Activated T-cell treated with anti-CD3 and anti-CD28 coated beads, Interleukin-2, amount 50 U/mL, for 48 hours (primary cell): ENCODE results near the gene KRTAP5-6.
"Not testable (repeated sequence)": the region's sequence is repeated elsewhere in the genome, so short reads cannot be mapped to it uniquely, and the experiment has no call there.

ENCODE experiments used
- DNase-seq, 2 experiments: peaks; one replicate each; pipeline ENCODE4 v3.0.0-alpha.2; 2020

Gene KRTAP5-6

DNA sequence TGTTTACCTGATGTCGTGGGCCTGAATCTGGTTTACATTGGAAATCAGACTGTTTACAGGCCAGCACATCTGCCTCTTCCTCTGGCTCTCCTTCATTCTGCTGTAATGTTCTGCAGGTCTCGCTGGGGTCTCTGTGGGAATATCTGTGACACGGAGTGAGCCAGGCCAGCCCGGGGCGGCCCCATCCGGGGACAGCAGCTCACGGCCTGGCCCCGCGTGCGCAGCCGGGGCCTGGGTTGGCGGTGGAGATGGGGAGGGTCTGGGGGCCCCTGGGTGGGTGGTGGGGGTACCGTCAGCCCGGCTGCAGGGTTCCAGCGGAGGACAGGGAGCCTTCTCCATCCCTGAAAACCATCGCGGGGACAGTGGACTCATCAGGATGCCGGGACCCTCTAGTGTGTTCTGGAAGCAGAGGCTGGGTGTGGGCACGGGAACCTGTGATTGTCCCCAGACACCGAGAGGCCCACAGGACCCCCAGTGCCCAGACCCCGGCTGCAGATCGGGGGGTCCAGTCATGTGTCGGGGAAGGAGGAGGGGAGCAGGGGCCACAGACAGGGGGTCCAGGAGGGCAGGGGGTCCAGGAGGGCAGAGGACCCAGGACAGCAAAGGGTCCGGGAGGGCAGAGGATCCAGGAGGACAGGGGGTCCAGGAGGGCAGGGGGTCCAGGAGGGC lies 13.0 kb upstream of the KRTAP5-6 start:
- not testable (repeated sequence) for DNase-seq

DNA sequence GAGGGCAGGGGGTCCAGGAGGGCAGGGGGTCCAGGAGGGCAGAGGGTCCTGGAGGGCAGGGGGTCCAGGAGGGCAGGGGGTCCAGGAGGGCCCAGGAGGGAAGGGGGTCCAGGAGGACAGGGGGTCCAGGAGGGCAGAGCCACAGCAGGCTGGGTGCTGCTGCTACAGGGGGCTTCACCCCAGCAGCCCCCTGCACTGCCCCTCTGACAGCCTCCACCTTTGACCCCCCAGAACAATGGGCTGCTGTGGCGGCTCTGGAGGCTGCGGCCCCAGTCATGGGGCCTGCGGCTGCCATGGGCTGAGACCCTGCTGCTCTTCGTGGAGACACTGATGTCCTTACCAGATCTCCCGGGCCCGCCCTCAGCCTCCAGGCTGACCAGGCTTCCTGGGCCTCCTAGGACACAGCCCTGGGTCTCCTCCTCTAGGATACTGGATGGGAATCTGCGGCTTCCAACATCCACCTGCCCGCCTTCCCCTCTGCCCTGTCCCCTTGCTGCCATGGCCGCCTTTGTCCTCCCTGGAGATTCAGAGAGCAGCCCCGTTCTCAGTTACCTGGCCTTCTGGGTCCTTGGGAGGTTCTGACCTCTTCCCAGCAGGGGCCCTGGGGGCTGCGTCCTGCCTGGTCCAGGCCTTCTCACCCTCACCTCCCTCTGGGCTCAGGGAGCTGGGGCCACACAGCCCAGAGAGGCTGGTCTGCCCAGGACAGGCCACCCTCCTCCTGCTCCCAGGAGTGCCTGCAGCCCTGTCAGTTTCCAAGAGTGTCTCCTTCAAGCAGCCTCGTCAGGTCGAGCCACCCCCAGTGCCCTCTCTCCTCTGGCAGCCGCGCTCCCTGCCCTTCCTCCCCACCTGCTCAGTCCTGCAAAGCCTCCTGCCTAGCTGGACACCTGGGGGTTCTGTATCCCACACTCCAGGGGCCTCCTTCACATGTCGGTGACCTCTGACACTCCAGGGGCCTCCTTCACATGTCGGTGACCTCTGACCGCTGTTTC lies 11.8 kb upstream of the KRTAP5-6 start:
- DNase-seq: not testable (repeated sequence)

DNA sequence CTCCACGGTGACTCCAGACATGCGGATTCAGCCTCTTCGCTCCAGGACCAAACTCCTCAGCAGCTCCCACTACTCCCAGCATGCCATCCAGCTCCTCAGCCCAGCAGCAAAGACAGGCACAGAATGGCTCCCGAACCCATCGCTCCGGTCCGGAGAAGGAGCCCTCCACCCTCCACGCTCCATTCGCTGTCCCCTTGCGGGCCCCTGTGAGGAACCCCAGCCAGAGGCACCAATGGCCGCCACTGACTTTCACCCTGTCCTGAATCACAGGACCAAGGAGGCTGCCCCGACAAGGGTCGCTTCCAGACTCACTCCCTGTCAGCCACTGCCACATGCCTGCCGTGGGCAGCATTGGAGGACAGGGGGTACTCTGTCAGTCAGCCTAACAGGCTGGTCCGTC lies 10.8 kb upstream of the KRTAP5-6 start:
- DNase-seq: not testable (repeated sequence)

DNA sequence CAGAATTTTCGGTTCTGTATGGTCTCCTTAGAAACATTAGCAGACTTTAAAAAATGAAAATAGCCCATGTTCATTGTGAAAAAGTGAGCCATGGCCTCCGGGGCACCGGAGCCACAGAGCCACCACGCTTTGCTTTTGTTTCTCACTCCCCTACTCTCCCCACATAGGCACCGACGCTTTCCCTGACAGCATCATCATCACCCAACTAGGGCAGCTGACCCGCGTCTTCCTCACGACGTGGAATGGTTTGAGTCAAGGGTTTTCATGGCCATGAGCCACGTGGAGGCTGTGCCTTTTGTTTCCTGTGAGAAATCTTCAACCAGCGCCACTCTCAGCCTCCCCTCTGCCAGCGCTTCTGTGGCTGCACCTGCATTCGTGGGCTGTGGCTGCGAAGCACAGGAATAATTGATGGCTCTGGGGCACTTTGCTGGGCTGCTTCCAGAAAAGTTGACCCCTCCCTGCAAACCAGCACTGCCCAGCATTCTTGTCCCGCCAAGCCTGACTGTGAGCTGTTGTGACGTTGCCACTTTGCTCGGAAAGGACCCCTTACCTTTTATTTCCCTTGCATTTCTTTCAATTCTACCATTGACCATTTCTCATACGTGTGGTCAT lies 8.6 kb upstream of the KRTAP5-6 start:
- not testable (repeated sequence) for DNase-seq

DNA sequence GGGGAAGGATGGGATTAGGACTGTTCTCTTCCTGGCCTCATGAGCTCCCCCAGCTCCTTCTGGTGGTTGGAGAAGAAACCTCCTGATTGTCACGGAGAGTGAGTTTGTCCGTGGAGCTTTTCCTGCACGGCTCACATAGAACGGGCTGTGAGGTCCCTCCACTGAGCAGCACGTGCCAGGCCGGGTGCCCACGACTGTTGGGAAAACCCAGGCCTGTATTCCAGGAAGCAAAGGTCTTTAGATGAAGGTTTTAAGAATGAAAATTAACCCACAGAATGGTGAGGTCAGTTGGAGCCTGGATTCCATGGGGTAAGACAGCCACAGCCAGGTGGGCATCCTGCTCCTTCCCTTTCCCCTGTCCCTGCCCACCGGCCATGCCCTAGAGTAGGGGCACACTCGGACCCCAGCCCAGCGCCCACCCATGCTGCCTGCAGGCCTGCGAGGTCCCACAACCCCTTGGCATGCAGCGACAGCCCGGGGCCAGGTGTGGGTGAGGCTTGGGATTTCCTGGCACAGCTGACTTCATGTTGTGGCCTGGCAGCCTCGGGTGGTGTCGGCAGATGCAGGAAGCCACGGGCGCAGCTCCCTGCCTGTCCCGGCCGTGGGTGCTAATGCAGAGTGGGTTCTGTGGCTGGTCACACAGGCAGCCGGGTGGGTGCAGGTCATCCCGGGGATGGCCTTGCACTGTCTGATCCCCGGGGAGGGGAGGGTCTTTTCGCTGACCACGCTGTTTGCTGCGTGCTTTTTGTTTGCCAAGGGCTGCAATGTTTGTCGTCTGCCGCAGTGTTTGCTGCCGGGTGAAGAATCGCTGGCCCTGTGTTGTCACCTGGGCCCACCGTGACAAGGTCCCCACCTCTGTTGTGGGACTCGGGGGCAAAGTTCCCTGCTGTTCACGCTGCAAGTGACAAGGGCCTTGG lies 7.5 kb upstream of the KRTAP5-6 start:
- not testable (repeated sequence) for DNase-seq

DNA sequence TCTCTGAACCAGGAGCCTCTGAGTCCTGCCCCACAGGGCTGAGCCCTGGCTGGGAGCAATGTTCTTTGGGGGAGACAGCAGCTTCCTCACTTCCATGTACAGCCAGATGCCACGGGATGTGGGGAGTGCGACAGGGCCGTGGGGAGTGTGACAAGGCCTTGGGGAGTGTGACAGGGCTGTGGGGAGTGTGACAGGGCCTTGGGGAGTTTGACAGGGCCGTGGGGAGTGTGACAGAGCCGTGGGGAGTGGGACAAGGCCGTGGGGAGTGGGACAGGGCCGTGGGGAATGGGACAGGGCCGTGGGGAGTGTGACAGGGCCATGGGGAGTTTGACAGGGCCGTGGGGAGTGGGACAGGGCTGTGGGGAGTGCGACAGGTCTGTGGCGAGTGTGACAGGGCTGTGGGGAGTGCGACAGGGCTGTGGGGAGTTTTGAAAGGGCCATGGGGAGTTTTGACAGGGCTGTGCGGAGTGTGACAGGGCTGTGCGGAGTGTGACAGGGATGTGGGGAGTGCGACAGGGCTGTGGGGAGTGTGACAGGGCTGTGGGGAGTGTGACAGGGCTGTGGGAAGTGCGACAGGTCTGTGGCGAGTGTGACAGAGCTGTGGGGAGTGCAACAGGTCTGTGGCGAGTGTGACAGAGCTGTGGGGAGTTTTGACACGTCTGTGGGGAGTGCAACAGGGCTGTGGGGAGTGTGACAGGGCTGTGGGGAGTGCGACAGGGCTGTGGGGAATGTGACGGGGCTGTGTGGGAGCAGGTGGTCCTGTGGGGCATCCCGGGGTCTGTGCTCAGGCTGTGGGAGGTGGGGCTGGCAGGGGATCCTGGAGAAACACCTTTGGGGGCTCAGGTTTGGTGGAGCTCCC lies 6.6 kb upstream of the KRTAP5-6 start:
- no peak for DNase-seq

DNA sequence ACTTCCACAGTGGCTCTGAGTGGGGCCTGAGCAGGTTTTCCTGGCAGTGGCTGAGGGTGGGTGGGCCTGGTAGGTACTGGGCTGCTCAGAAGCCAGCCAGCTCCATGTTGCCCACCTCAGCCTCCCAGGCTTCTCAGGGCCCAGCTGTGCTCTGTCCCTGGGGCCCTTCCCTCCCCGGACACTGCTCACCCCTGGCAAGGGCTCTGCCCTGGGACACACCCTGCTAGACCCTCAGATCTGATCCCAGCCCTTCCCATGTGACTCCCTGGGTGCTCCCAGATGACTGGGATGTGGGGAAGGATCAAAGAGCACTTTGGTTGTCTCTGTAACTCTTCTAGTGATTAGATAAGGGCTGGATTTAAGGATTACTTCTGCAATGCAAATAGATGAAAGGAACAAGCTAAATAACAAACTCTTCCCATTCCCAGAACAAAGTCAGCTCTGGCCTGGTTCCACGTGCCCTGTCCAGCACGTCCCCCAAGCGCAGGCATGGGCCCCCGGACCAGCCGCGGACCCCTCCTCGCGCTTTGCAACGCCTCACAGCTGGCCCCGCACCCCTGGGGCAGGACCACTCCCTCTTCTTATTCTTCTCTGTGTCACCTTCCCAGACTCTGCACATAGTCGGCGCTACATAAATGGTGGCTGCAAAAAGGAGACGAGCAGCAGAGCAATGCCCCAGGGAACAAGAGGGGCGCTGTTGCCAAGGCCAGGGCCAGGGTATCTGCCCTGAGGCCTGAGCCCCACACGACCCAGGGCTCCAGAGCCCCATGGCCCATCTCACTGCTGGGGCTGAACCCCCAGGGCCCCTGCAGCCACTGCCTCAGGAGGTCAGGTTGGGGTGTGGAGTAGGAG lies 5.7 kb upstream of the KRTAP5-6 start:
- DNase-seq: no peak

DNA sequence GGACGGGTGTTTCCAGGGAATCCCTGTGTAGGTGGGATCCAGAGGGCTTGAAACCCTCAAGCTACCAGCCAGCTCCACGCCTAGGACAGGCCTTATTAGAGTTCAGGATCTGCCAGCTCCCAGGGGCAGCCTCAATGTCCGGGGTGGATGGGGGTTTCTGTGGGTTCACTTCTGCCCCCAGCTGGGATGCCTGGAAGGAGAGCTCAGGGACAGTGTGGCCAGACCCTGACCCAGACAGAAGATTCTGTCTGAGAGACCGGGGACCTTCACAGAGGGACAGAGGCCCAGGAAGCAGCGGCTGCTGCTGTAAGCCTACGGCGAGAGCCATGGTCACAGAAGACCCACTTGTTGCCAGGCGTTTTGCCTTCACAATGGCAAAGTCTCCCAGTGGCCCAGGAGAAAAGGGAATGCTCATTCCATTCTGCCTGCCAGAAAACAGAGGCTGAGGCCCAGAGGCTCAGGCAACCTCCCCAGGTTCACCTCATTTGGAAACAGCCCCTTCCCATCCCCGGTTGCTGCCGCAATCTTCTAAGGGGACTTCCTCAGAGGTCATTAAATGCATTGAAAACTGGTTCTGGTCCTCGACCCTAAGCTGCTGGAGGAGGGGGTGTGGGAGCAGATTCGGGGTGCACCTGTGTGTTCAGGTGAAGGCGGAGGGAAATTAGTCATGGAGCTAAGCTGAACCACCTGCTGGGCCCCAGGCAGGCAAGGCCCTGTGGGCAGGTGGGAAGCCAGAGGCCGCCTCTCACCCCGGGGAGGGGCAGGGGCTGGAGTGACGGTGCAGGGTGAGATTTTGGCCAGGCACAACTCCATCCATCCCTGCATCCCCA lies 4.9 kb upstream of the KRTAP5-6 start:
- DNase-seq: no peak

DNA sequence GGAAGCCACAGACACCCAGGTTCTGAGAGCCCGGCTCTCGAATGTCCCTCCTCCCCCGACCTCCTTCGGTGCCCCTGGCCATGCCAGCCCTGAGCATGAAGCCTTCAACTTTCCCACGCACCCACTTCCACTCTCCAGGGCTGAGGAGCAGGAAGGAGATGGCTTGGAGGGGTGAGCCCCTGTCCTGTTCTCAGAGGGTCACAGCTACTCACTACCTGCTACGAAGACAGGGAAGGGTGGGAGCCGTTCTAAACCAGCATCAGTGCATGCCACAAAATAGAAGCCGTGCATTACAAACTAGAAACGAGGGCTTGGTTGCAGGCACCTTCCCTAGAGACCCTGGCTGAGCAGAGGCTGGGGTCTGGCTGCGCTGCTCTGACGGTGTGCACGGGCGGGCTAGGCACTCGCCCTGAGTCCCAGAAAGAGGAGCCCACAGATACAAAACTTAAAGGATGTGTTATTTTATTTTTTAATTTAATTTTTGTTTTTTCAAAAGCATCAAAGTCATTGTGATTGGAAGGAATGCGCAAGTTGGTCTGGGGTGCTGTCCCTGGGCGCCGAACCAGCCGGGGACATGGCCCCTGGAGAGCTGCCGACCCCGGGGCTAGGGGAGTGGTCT lies 4.2 kb upstream of the KRTAP5-6 start:
- no peak for DNase-seq

DNA sequence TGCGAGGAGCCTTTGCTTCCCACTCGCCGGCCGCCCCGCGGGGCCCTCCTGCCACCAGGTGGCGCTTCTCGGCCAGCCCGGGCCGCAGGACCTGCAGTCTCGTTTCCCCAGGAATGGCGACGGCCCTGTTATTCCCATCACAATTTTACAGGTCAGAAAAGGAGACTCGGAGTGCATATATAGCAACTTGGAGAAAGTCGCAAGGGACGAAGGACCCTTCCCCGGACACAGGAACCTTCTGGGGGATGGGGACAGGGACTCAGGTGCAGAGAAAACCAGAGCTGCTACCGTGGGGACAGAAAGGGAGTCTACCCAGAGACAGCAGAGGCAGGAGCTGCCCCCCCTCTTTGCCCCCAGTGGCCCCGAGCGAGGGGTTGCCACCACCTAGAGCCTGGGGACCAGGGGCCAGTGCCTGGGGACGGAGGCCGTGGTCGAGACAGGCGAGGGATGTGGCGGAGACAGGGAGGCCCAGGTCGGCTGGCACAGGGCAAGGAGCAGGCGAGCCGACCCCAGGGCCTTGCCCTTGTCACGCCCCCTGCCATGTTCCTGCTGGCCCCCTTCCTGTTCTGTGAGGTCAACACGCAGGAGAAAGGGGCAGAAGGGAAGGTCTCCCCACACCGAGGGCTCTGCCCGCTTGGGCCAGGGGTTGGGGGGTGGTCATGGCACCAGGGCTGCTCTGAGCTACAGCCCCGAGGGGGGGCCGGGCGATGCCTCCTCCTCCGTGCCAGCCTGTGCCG lies 3.5 kb upstream of the KRTAP5-6 start:
- DNase-seq: peak; percentile 81 to 84

DNA sequence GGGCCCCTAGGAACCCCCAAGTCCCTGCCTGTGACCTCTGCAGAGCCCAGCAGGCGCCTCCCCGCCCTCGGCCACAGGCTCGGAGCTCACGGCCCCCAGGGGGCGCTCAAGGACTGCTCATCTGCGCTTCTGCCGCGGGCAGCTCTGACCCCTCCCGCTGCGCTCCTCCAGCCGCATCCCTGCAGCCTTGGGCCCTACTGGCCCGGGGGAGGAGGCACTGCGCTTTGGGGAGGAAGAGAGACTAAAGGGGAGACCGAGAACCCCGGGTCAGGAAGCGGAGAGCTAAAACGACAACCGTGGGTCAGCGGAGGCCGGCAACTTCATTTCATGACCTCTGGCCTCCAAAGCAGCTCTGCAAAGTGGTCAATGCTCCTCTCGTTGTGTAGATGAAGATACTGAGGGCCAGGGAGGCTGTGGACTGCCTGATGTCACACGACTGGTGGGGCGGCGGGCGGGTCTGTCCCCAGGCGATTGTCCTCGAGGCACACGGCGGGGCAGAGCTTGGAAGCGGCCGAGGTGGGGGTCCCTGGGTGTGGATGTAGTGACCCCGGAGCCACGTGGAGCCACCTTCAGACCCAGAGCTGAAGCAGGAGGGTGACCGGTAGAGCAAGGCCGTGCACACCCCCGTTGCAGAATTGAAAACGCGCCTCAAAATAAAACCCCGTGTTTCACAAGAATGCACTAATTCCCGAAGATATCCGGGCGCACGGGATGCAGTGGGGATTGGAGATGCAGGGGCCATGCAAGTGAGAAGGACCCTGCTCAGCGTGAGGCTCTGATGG lies 2.7 kb upstream of the KRTAP5-6 start:
- peak; percentile 86 to 90 for DNase-seq

DNA sequence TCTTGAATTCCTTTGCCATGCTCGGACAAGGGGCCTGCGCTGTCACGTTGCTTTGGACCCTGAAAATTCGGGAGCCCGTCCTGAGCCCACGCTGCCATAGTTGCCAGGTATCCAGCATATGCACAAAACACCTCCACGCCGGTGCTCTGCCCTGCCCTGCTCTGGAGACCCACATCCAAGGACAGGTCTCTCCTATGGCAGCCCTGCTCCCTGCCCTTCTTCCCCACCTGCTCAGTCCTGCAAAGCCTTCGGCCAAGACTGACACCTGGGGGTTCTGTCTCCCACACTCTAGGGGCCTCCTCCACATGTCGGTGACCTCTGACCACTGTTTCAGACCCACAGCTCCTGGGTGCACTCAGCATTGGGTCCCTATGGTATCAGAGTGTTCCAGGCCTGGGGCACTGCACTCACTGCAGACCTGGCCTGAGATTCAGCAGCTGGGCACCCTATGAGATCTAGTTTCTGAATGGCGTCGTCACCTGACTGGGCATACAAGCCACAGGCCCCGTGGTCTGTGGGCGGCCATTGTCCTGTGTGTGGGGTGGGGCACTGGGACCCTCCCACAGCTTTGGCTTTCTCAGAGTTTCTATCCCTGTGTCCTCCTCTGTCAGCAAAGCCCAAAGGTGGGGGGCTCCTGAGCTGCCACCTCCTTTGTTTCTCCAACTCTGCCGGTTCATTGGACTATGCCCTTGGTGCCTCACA lies 2.0 kb upstream of the KRTAP5-6 start:
- DNase-seq: no peak

DNA sequence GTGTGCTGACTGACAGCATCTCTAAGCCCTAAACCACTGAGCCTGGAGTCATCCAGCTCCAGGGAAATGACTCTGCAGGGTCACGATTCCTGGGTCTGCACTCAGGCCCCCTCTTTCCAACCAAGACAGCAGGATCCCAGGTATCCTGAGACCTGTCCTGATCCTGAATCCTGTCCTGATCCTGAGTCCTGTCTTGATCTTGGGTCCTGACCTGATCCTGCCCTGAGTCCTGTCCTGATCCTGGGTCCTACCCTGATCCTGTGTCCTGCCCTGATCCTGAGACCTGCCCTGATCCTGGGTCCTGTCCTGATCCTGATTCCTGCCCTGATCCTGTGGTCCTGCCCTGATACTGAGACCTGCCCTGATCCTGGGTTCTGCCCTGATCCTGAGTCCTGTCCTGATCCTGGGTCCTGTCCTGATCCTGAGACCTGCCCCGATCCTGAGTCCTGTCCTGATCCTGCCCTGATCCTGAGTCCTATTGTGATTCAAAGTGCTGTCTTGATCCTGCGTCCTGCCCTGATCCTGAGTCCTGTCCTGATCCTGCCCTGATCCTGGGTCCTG lies 1.4 kb upstream of the KRTAP5-6 start:
- no peak for DNase-seq

DNA sequence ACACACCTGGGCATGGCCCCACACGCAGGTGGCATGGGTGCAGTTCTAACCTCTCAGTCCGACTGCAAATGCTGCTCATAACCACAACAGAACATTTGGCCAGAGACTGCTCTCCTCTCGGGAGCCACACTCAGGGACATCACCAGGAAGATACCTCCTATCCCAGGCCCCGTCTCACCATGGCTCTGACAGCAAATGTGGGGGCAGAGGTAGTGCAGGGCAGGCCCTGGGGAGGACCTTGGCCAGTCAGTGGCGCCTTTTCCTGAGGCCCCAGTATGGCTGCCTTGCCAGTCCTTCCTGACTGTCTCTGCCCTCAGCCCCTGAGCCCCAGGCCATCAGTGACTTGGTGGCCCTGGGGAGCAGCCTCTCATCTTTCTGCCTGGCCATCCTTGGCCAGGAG lies 2.8 kb downstream of the KRTAP5-6 start:
- no peak for DNase-seq

DNA sequence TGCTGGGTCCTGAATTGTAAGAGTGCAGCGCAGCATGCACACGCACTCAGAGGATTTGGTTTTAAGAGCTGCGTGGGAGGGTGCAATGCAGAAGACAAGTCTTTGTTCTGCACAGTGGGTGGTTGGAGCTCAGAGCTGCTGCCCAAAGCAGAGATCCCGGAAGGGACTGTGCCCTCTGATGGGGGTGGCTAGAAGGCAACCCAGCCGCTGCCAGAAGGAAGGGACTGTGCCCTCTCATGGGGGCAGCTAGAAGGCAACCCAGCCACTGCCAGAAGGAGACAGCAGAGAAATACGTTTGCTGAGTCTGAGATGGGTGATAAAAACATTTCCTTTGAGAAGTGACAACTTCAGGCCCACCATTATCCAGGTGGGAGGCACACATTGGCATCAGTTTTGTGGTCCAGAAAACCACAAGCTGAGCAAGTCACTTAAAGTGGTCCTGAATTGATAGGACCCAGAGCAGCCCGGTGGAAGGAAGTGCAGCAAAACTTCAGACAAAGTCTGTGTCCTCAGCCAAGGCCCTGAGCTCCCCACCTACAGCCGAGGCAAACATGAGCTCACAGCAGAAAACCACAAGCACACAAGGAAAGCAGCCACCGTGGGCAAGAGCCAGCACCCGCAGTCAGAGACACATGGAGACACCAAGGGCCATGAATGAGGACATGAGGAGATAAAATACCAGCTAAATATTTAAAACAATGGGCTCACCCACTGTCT lies 4.3 kb downstream of the KRTAP5-6 start:
- DNase-seq: peak; percentile 39 to 52

DNA sequence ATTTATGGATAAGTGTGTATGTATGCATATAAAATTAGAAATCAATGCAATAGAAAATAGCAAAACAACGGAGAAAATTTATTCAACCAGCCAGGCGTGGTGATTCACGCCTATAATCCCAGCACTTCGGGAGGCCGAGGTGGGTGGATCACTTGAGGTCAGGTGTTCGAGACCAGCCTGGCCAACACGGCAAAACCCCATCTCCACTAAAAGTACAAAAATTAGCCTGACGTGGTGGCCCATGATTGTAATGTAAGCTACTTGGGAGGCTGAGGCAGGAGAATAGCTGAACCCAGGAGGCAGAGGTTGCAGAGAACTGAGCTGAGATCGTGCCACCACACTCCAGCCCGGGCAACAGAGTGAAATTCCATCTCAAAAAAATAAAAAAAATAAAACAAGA lies 5.5 kb downstream of the KRTAP5-6 start:
- no peak for DNase-seq
